Ishikawa (cell line): ENCODE results near the gene ZBTB48.
A peak's percentile ranks its signal among the peaks of the same experiment; 100 is the strongest.

Experiments used
- CEBPB ChIP-seq: IDR thresholded peaks from 2 replicates; pipeline ENCODE4 v1.6.1; 2012
- CREB1 ChIP-seq: IDR thresholded peaks from 2 replicates; pipeline ENCODE4 v1.6.1; 2012; ENCODE audit warnings: low read depth
- EGR1 ChIP-seq: IDR thresholded peaks from 2 replicates; pipeline ENCODE4 v1.6.1; 2012
- EP300 ChIP-seq: IDR thresholded peaks from 2 replicates; pipeline ENCODE4 v1.6.1; 2012; ENCODE audit warnings: borderline replicate concordance
- FOXM1 ChIP-seq: IDR thresholded peaks from 2 replicates; pipeline ENCODE4 v1.6.1; 2012; ENCODE audit warnings: low read depth, borderline replicate concordance
- NFIC ChIP-seq: IDR thresholded peaks from 2 replicates; pipeline ENCODE4 v1.6.1; 2012
- RAD21 ChIP-seq: IDR thresholded peaks from 2 replicates; pipeline ENCODE4 v1.6.1; 2012; ENCODE audit warnings: low read depth
- TAF1 ChIP-seq: IDR thresholded peaks from 2 replicates; pipeline ENCODE4 v1.6.1; 2012; ENCODE audit warnings: low read depth, mild to moderate bottlenecking
- TCF12 ChIP-seq: IDR thresholded peaks from 2 replicates; pipeline ENCODE4 v1.6.1; 2012; ENCODE audit warnings: low read depth
- TEAD4 ChIP-seq: IDR thresholded peaks from 2 replicates; pipeline ENCODE4 v1.6.1; 2012
- YY1 ChIP-seq: IDR thresholded peaks from 2 replicates; pipeline ENCODE4 v1.6.1; 2012; ENCODE audit warnings: low read depth
- ZBTB7A ChIP-seq: IDR thresholded peaks from 2 replicates; pipeline ENCODE4 v1.6.1; 2012; ENCODE audit warnings: low read depth
- TF ChIP-seq, protein P1 (sequence below): IDR thresholded peaks from 2 replicates; pipeline ENCODE4 v1.6.1; 2012
- TF ChIP-seq, protein P2 (sequence below): IDR thresholded peaks from 2 replicates; pipeline ENCODE4 v1.6.1; 2012
- TF ChIP-seq, protein P3 (sequence below): IDR thresholded peaks from 2 replicates; pipeline ENCODE4 v1.6.1; 2012; ENCODE audit warnings: low read depth, mild to moderate bottlenecking

Gene ZBTB48

DNA sequence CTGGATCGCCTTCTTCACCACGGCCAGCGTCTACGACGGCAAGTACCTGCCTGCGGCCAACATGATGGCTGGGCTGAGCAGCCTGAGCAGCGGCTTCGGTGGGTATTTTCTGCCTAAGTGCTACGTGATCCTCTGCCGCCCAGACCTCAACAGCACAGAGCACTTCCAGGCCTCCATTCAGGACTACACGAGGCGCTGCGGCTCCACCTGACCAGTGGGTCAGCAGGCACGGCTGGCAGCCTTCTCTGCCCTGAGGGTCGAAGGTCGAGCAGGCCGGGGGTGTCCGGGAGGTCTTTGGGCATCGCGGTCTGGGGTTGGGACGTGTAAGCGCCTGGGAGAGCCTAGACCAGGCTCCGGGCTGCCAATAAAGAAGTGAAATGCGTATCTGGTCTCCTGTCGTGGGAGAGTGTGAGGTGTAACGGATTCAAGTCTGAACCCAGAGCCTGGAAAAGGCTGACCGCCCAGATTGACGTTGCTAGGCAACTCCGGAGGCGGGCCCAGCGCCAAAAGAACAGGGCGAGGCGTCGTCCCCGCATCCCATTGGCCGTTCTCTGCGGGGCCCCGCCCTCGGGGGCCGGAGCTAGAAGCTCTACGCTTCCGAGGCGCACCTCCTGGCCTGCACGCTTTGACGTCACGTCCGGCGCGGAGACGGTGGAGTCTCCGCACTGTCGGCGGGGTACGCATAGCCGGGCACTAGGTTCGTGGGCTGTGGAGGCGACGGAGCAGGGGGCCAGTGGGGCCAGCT, at the start of gene ZBTB48:
ZBTB48 (plus strand) TSS at position 621 of the 745 bp plus-strand sequence. CDS start 616 bp downstream, outside the sequence.
- TF ChIP-seq TAF1 (peak; percentile 80), CREB1 (peak; percentile 85), EGR1 (no peak)
- TF ChIP-seq, protein P1, sequence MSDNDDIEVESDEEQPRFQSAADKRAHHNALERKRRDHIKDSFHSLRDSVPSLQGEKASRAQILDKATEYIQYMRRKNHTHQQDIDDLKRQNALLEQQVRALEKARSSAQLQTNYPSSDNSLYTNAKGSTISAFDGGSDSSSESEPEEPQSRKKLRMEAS: peak; percentile 38; the same call in 1 of the 2 replicates
- TF ChIP-seq, protein P2, sequence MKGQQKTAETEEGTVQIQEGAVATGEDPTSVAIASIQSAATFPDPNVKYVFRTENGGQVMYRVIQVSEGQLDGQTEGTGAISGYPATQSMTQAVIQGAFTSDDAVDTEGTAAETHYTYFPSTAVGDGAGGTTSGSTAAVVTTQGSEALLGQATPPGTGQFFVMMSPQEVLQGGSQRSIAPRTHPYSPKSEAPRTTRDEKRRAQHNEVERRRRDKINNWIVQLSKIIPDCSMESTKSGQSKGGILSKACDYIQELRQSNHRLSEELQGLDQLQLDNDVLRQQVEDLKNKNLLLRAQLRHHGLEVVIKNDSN: 0 out of 2 replicates have a peak, but pooled peaks have one; percentile 33

DNA sequence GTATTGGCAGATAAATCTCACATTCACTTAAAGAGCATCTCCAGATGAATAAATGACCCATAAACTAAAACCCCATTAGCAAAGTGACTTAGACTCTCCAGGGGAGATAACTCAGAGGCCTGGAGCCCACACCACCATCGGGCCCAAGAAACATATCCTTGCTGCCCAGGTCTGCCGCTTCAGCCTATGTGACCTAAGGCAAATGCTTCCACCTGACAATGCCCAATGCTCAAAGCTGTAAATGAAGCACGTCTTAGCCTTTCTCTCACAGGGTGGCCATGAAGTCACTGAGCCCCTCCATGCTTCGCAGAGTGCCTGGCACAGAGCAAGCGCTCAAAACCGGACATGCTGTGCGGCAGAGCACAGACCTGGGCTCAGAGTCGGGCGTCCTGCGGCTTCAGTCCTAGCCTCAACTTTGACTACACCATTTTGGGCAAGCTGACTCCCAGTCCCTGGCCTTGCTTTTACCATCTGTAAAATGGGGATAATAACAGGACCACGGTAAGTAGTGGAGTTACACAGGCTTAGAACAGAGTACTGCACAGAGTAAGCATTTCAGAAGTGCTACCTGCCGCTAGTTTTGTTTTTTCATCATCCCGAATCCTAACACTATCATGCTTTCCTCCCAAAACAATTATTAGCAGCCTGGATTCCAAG, 49.2 kb upstream of the ZBTB48 start:
- TF ChIP-seq, protein P1: no peak
- TF ChIP-seq ZBTB7A (no peak), RAD21 (no peak), CEBPB (no peak), EP300 (no peak), TAF1 (no peak)
- TF ChIP-seq, protein P2: no peak

DNA sequence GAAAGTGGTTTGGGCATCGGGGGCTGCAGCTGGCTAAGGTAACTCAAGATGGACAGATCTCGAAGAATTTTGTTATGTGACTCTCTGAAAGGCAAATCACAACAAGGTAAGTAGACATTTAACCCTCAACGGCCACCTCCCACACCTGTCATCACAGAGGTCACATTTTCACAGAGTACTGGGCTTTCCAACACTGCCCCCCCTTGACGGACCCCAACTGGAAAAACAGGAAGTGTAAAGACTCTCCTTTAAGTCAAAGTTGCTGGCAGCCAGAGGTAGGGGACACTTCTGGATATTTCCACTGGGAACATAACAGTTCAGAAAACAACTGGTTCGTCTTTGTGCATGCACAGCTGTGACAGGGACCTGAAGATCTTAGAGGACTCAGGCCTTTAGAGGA, 47.8 kb upstream of the ZBTB48 start:
- TF ChIP-seq EP300 (no peak), YY1 (no peak), EGR1 (no peak), CREB1 (no peak), FOXM1 (no peak), CEBPB (no peak), TCF12 (no peak), ZBTB7A (no peak), NFIC (no peak), TEAD4 (no peak), TAF1 (no peak), RAD21 (no peak)
- TF ChIP-seq, protein P3, sequence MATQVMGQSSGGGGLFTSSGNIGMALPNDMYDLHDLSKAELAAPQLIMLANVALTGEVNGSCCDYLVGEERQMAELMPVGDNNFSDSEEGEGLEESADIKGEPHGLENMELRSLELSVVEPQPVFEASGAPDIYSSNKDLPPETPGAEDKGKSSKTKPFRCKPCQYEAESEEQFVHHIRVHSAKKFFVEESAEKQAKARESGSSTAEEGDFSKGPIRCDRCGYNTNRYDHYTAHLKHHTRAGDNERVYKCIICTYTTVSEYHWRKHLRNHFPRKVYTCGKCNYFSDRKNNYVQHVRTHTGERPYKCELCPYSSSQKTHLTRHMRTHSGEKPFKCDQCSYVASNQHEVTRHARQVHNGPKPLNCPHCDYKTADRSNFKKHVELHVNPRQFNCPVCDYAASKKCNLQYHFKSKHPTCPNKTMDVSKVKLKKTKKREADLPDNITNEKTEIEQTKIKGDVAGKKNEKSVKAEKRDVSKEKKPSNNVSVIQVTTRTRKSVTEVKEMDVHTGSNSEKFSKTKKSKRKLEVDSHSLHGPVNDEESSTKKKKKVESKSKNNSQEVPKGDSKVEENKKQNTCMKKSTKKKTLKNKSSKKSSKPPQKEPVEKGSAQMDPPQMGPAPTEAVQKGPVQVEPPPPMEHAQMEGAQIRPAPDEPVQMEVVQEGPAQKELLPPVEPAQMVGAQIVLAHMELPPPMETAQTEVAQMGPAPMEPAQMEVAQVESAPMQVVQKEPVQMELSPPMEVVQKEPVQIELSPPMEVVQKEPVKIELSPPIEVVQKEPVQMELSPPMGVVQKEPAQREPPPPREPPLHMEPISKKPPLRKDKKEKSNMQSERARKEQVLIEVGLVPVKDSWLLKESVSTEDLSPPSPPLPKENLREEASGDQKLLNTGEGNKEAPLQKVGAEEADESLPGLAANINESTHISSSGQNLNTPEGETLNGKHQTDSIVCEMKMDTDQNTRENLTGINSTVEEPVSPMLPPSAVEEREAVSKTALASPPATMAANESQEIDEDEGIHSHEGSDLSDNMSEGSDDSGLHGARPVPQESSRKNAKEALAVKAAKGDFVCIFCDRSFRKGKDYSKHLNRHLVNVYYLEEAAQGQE: no peak
- TF ChIP-seq, protein P2: no peak
- TF ChIP-seq, protein P1: no peak

DNA sequence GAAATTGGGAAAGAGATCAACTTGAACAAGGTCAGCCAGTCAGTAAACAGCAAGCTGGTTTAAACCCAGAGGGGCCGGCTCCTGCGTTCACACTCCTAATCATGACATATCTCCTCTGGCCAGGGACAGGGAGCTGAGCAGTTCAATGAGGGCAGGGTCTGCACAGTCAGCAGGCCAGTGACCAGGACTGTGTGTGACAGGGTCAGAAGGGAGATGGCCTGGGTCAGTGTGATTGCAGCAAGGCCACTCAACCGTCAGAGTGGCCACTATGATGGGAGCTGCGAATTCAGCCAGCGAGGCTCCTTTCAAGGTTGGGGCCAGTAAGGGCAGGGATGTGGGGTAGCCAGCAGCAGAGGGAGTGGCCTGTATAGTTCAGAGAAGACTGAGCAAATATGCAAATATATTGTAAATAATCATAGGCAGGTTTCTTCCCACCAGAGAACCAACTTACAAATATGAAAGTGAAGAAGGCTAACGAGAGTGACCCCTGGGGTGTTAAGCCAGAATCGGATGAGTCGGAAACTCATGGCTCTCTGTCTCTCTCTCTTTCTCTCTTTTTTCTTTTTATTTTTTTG, 45.5 kb upstream of the ZBTB48 start:
- TF ChIP-seq FOXM1 (no peak), ZBTB7A (no peak), CEBPB (no peak), TCF12 (no peak), TEAD4 (no peak), NFIC (no peak)
- TF ChIP-seq, protein P2: no peak
- TF ChIP-seq, protein P1: no peak

DNA sequence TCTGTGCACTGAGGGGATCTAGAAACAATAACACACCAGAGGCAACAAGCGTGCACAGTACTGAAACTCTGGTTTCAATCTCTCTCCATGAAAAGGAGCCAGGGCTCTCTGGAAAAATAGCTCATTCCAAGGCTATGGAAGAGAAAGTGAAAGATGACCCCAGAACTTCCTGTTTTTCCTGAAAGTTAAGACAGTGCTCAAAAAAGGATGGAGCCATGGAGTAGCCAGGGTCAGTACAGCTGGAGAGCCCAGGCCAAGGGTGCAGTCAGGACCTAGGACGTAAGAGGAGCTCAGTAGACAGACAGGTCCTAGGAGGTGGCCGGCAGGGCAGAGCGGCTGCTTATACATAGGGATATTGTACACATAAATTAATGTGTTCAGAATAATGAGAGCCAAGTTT, 44.6 kb upstream of the ZBTB48 start:
- TF ChIP-seq EGR1 (no peak), RAD21 (no peak), TAF1 (no peak), ZBTB7A (no peak), NFIC (no peak), TEAD4 (no peak), FOXM1 (no peak), TCF12 (no peak), CREB1 (no peak), EP300 (no peak), CEBPB (no peak), YY1 (no peak)
- TF ChIP-seq, protein P1: no peak
- TF ChIP-seq, protein P3: no peak
- TF ChIP-seq, protein P2: no peak
